Caco-2 (cell line): Measurements from ENCODE around the gene LKAAEAR1. TPM values are rescaled to one million over a fixed set of nuclear protein-coding genes. Genes with fewer than 3 reads are reported as not detected.

Experiments used
- BruUV-seq: library from RNA; stranded (reverse); fragments of 400-500 nt; replicated peaks from 2 replicates; lab custom pipeline; 2021; lab: Mats Ljungman, UMichigan
- CTCF ChIA-PET: fragments of 300-600 bp; sonication (Branson Sonifier 250); formaldehyde crosslinking; loops from one replicate; lab custom pipeline; 2022; ENCODE audit warnings: antibody characterized with exemption; lab: Charles Lee
- POLR2A ChIA-PET: fragments of 300-600 bp; sonication (Branson Sonifier 250); formaldehyde crosslinking; loops from one replicate; lab custom pipeline; 2022; ENCODE audit warnings: antibody characterized with exemption; lab: Charles Lee
- DNase-seq, 2 experiments: peaks; one replicate each; pipeline versions ENCODE4 v3.0.0 to v3.0.0-alpha.2; 2020 to 2022
- H3K27me3 ChIP-seq: replicated peaks from 2 replicates; pipeline ENCODE4 v1.6.0; 2011; ENCODE audit warnings: low read length; ENCODE audit not compliant: control insufficient read depth, insufficient read depth
- H3K36me3 ChIP-seq: 2 replicates; pipeline ENCODE4 v1.5.1; 2011; ENCODE audit warnings: low read length; ENCODE audit not compliant: control insufficient read depth, insufficient read depth
- H3K4me1 ChIP-seq: fragments of 250-450 bp; sonication (Bioruptor Pico); 2 replicates; pipeline ENCODE4 v1.5.1; 2020; ENCODE audit warnings: mild to moderate bottlenecking
- H3K4me3 ChIP-seq: 2 replicates; pipeline ENCODE4 v1.5.1; 2011; ENCODE audit warnings: low read depth, mild to moderate bottlenecking, control low read depth, low read length
- H3K9me3 ChIP-seq: fragments of 250-450 bp; sonication (Bioruptor Pico); 2 replicates; pipeline ENCODE4 v1.5.1; 2020; ENCODE audit warnings: mild to moderate bottlenecking, moderate library complexity
- H3K27ac Mint-ChIP-seq: one replicate; pipeline ENCODE4 v1.8.0; 2022; ENCODE audit warnings: mixed read lengths; ENCODE audit not compliant: unreplicated experiment
- H3K27me3 Mint-ChIP-seq: one replicate; pipeline ENCODE4 v1.8.0; 2022; ENCODE audit warnings: mixed read lengths; ENCODE audit not compliant: insufficient read depth, unreplicated experiment
- H3K36me3 Mint-ChIP-seq: one replicate; pipeline ENCODE4 v1.8.0; 2022; ENCODE audit warnings: mild to moderate bottlenecking, mixed read lengths; ENCODE audit not compliant: insufficient read depth, unreplicated experiment
- H3K4me1 Mint-ChIP-seq: one replicate; pipeline ENCODE4 v1.8.0; 2022; ENCODE audit warnings: low read depth, mixed read lengths; ENCODE audit not compliant: unreplicated experiment
- H3K4me3 Mint-ChIP-seq: one replicate; pipeline ENCODE4 v1.8.0; 2022; ENCODE audit warnings: mild to moderate bottlenecking, moderate library complexity, mixed read lengths; ENCODE audit not compliant: unreplicated experiment
- H3K9me3 Mint-ChIP-seq: one replicate; pipeline ENCODE4 v1.8.0; 2022; ENCODE audit warnings: mixed read lengths; ENCODE audit not compliant: unreplicated experiment
- intact Hi-C: fragments of 100-400 bp; cut with micrococcal nuclease; formaldehyde crosslinking; loops from one replicate; pipeline ENCODE4 v1.10.0; 2022; ENCODE audit not compliant: unreplicated experiment
- total RNA-seq: library from RNA; stranded (reverse); gene quantifications from 2 replicates; pipeline ENCODE4 v1.2.3, GENCODE V29; 2022
- TF ChIP-seq, protein P1 (sequence below), 2 experiments: fragments of 200-600 bp in 1 of 2; IDR thresholded peaks; 1 replicate in 1 of 2; 2 replicates in 1 of 2; pipeline versions ENCODE4 v1.5.1 to v1.8.0; 2011 to 2022; ENCODE audit warnings: antibody characterized with exemption in 1 of 2, control low read depth in 1 of 2, inconsistent platforms in 1 of 2, low read depth in 1 of 2, low read length in 1 of 2, mild to moderate bottlenecking in 1 of 2, moderate library complexity in 1 of 2; ENCODE audit not compliant: insufficient read depth in 1 of 2, severe bottlenecking in 1 of 2, unreplicated experiment in 1 of 2

The LKAAEAR1 gene
- total RNA-seq, 1 experiment from 2014 or later = not detected

DNA sequence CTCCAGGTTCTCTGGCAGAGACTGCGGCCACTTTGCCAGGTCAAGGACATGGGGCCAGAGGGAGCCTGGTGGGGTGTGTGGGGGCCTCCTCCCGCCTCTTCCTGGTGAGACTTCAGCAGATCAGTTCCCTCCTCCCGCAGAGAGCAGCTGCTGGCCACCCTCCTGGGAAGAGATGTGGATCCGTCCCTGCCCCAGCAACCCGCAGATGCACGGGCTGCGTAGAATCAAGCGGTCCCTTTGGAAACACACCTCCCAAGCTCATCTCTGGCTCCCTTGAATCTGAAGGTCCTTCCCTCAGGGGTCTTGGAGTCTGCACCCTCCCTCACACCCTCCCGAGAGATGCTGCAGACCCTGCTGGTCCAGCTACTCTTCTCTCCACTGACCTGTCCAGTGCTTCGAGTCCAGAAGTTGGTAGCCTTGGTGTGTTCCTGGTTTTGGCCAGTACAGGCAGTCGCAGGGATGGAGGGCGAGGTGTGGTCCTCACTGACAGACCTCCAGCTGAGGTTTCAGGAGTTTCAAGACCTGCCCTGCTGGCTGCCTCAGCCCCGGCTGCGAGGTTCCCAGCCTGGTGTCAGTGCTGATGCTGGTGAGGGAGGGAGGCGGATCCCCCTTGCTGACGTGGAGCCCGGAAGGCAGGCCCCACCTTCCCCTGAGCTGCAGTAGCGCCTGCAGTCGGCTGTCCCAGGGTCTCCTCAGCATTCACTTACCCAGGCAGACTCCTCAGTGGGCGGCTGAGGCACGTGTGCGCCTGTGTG is 23.0 kb upstream of the LKAAEAR1 start, which contains the start of gene NPBWR2:
TSS of gene NPBWR2 (minus strand) at position 585 of the 755 bp plus-strand sequence. CDS start 734 bp downstream, outside the sequence.
- no peaks in the 10 kb centered on the region for H3K36me3 Mint-ChIP-seq
- no TSS peak for BruUV-seq
- Histone ChIP-seq H3K4me1 (no peaks in the 10 kb centered on the region), H3K9me3 (no peaks in the 10 kb centered on the region; the same call in 1 of the 2 replicates), H3K4me3 (no peak within 1 kb of the TSS), H3K36me3 (no peaks in the 10 kb centered on the region), H3K27me3 (no peaks in the 10 kb centered on the region; the same call in 1 of the 2 replicates)
- H3K27me3 Mint-ChIP-seq = peaks cover 17% of the 10 kb centered on the region
- intact Hi-C loops = no loop called here
- DNase-seq = peak in 1 of 2 experiments; percentile 56
- ChIA-PET POLR2A (no interaction called here), CTCF (interaction anchor here (0.6 to 0.9 kb wide), 2 partner anchors 14 to 23 kb away, joined by 3 to 4 read pairs; no protein-coding TSS in a partner anchor)
- TF ChIP-seq, protein P1, sequence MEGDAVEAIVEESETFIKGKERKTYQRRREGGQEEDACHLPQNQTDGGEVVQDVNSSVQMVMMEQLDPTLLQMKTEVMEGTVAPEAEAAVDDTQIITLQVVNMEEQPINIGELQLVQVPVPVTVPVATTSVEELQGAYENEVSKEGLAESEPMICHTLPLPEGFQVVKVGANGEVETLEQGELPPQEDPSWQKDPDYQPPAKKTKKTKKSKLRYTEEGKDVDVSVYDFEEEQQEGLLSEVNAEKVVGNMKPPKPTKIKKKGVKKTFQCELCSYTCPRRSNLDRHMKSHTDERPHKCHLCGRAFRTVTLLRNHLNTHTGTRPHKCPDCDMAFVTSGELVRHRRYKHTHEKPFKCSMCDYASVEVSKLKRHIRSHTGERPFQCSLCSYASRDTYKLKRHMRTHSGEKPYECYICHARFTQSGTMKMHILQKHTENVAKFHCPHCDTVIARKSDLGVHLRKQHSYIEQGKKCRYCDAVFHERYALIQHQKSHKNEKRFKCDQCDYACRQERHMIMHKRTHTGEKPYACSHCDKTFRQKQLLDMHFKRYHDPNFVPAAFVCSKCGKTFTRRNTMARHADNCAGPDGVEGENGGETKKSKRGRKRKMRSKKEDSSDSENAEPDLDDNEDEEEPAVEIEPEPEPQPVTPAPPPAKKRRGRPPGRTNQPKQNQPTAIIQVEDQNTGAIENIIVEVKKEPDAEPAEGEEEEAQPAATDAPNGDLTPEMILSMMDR (IDR thresholded peaks at IDR 0.05; ENCODE audit: insufficient read depth in 1 of 2, low read depth in 1 of 2, low read length in 1 of 2, severe bottlenecking in 1 of 2, unreplicated experiment in 1 of 2) = no peak
- no peak within 1 kb of the TSS for H3K4me3 Mint-ChIP-seq
- H3K27ac Mint-ChIP-seq = no peak within 1 kb of the TSS
- no peaks in the 10 kb centered on the region for H3K4me1 Mint-ChIP-seq
- no peaks in the 10 kb centered on the region for H3K9me3 Mint-ChIP-seq

DNA sequence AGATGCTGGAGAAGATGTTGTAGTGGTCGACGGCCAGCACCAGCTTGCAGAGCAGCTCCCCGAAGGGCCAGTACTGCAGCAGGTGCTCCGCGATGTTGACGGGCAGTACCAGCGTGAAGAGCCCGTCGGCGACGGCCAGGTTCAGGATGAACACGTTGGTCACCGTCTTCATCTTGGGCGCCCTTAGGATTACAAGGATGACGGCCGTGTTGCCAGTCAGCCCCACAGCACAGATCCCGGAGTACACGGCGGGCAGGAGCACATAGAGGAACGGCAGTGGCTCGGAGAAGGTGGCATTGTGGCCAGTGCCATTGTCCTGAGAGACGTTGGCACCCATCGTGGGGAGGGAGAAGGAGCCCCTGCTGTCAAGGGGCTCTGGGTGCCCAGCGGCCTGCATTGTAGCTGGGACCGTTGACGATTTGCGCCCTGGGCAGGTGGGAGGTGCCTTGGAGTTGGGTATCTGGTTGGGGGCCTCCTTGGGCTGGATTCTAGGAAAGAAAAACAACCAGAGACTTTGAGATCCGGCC is 22.3 kb upstream of the LKAAEAR1 start:
- Histone ChIP-seq H3K9me3 (no peaks in the 10 kb centered on the region; the same call in 1 of the 2 replicates), H3K36me3 (no peaks in the 10 kb centered on the region), H3K4me3 (no peak overlapping the region), H3K4me1 (peaks cover 3% of the 10 kb centered on the region; the same call in 1 of the 2 replicates), H3K27me3 (peaks cover under 1% of the 10 kb centered on the region; the same call in 1 of the 2 replicates)
- CTCF ChIA-PET = interaction anchor here (0.9 kb wide), 1 partner anchor 23 kb away, joined by 4 read pairs; no protein-coding TSS in a partner anchor
- Mint-ChIP-seq H3K27ac (no peak overlapping the region), H3K9me3 (no peaks in the 10 kb centered on the region), H3K27me3 (peaks cover 17% of the 10 kb centered on the region), H3K4me3 (no peak overlapping the region), H3K4me1 (no peaks in the 10 kb centered on the region), H3K36me3 (no peaks in the 10 kb centered on the region)
- intact Hi-C loops = no loop called here
- TF ChIP-seq, protein P1 (IDR thresholded peaks at IDR 0.05; ENCODE audit: insufficient read depth in 1 of 2, low read depth in 1 of 2, low read length in 1 of 2, severe bottlenecking in 1 of 2, unreplicated experiment in 1 of 2) = no peak
- POLR2A ChIA-PET = no interaction called here
- peak in 1 of 2 experiments; percentile 48 for DNase-seq
- BruUV-seq = no TSS peak

DNA sequence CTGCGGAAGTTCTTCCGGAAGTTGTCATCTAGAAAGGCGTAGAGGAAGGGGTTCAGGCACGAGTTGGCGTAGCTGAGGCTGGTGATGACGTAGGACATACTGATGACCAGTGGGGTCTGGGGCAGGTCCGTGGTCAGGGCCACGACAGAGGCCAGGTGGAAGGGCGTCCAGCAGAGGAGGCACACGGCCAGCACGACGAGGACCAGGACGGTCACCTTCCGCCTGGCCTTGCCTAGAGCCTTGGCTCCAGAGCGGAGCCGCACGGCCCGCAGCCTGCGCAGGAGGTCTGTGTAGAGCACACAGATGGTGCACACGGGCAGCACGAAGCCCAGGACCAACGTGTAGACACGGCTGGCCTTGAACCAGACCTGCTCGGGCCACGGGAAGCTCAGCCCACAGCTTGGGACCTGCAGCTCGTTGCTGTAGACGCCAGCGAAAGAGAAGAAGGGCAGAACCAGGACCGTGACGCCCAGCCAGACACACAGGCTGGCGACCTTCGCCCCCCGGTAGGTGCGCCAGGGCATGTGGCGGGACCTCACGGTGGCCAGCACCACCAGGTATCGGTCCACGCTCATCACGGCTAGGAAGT is 21.7 kb upstream of the LKAAEAR1 start:
- Mint-ChIP-seq H3K4me1 (no peaks in the 10 kb centered on the region), H3K4me3 (no peak overlapping the region), H3K27ac (no peak overlapping the region), H3K36me3 (no peaks in the 10 kb centered on the region), H3K27me3 (peaks cover 23% of the 10 kb centered on the region), H3K9me3 (no peaks in the 10 kb centered on the region)
- intact Hi-C loops = no loop called here
- H3K9me3 ChIP-seq = no peaks in the 10 kb centered on the region; the same call in 1 of the 2 replicates
- no peak overlapping the region for H3K4me3 ChIP-seq
- peak in 1 of 2 experiments; percentile 33 for DNase-seq
- no TSS peak for BruUV-seq
- POLR2A ChIA-PET = no interaction called here
- no peaks in the 10 kb centered on the region for H3K36me3 ChIP-seq
- peaks cover 3% of the 10 kb centered on the region; the same call in 1 of the 2 replicates for H3K27me3 ChIP-seq
- H3K4me1 ChIP-seq = peaks cover 3% of the 10 kb centered on the region; the same call in 1 of the 2 replicates
- TF ChIP-seq, protein P1 (IDR thresholded peaks at IDR 0.05; ENCODE audit: insufficient read depth in 1 of 2, low read depth in 1 of 2, low read length in 1 of 2, severe bottlenecking in 1 of 2, unreplicated experiment in 1 of 2) = no peak
- CTCF ChIA-PET = no interaction called here
